T-cell (primary cell): ENCODE measurements around the gene MFSD1. TPM values are rescaled to one million over a fixed set of nuclear protein-coding genes. Genes with fewer than 3 reads are reported as not detected.

Experiments
- ATAC-seq, 4 experiments: fragments of 200-7000 bp in 3 of 4; fragments of 150-1000 bp in 1 of 4; cut with Tn5 transposase; replicated peaks in 1 of 4; 1 replicate in 3 of 4; 2 replicates in 1 of 4; pipeline ENCODE4 v1.10.0; 2021; ENCODE audit warnings: moderate library complexity in 3 of 4, mild to moderate bottlenecking in 2 of 4, moderate number of reproducible peaks in 1 of 4
- CTCF ChIA-PET, 2 donors: fragments of 300-600 bp; sonication (Branson Sonifier 250); formaldehyde crosslinking; loops; one replicate each; lab custom pipeline; 2022; ENCODE audit warnings: antibody characterized with exemption in 2 of 2; lab: Charles Lee
- POLR2A ChIA-PET, 2 donors: fragments of 300-600 bp; sonication (Branson Sonifier 250); formaldehyde crosslinking; loops; one replicate each; lab custom pipeline; 2022; ENCODE audit warnings: antibody characterized with exemption in 2 of 2; lab: Charles Lee
- DNase-seq, 35 experiments: peaks; one replicate each; pipeline versions ENCODE4 v3.0.0 to v3.0.0-alpha.2; 2013 to 2023
- H3K27ac ChIP-seq: one replicate; pipeline ENCODE4 v1.5.1; 2013; ENCODE audit warnings: low read length
- H3K27me3 ChIP-seq, 2 experiments: replicated peaks in 1 of 2; 1 replicate in 1 of 2; 2 replicates in 1 of 2; pipeline versions ENCODE4 v1.6.1 to v1.7.0; 2013; ENCODE audit warnings: low read length in 1 of 2, mixed read lengths in 1 of 2; ENCODE audit not compliant: control insufficient read depth in 2 of 2, insufficient read depth in 2 of 2; ENCODE audit errors: extremely low read depth in 1 of 2
- H3K36me3 ChIP-seq, 2 donors: 1 replicate in 1 of 2; 2 replicates in 1 of 2; pipeline versions ENCODE4 v1.6.1 to v1.7.0; 2013; ENCODE audit warnings: low read length in 1 of 2; ENCODE audit not compliant: control insufficient read depth in 2 of 2, insufficient read depth in 1 of 2; ENCODE audit errors: extremely low read depth in 1 of 2
- H3K4me1 ChIP-seq, 2 experiments: 1 replicate in 1 of 2; 2 replicates in 1 of 2; pipeline versions ENCODE4 v1.6.1 to v1.7.0; 2013; ENCODE audit warnings: low read length in 2 of 2, mixed read lengths in 1 of 2; ENCODE audit not compliant: insufficient read depth in 2 of 2, control insufficient read depth in 1 of 2; ENCODE audit errors: extremely low read depth in 1 of 2
- H3K4me3 ChIP-seq, 2 donors: 1 replicate in 1 of 2; 2 replicates in 1 of 2; pipeline versions ENCODE4 v1.5.1 to v1.7.0; 2013; ENCODE audit warnings: mild to moderate bottlenecking in 2 of 2, low read length in 1 of 2, moderate library complexity in 1 of 2; ENCODE audit not compliant: control insufficient read depth in 1 of 2; ENCODE audit errors: extremely low read depth in 1 of 2
- H3K9me3 ChIP-seq: 2 replicates; pipeline ENCODE4 v1.7.0; 2013
- H3K27ac Mint-ChIP-seq, 2 donors: one replicate each; pipeline ENCODE4 v1.8.0; 2020 to 2021; ENCODE audit warnings: mild to moderate bottlenecking in 2 of 2, mixed read lengths in 2 of 2
- H3K27me3 Mint-ChIP-seq, 2 donors: one replicate each; pipeline ENCODE4 v1.8.0; 2021 to 2022; ENCODE audit warnings: mixed read lengths in 2 of 2
- H3K36me3 Mint-ChIP-seq: one replicate; pipeline ENCODE4 v1.8.0; 2021; ENCODE audit warnings: mixed read lengths
- H3K4me1 Mint-ChIP-seq, 3 donors: one replicate each; pipeline ENCODE4 v1.8.0; 2020 to 2022; ENCODE audit warnings: mixed read lengths in 3 of 3, mild to moderate bottlenecking in 1 of 3
- H3K4me3 Mint-ChIP-seq, 3 donors: one replicate each; pipeline ENCODE4 v1.8.0; 2020 to 2022; ENCODE audit warnings: mild to moderate bottlenecking in 3 of 3, mixed read lengths in 3 of 3, moderate library complexity in 3 of 3
- H3K9me3 Mint-ChIP-seq, 3 donors: one replicate each; pipeline ENCODE4 v1.8.0; 2020 to 2022; ENCODE audit warnings: mixed read lengths in 3 of 3
- WGBS: methylation state at CpG from one replicate; pipeline ENCODE4 v1.1.5; 2013; ENCODE audit warnings: missing lambda C conversion rate; ENCODE audit not compliant: insufficient coverage; 5-methylcytosine and 5-hydroxymethylcytosine counted together
- total RNA-seq, 35 experiments: library from RNA in 6 of 35; stranded (reverse) in 6 of 35; fragments of 120-200 nt in 1 of 35; gene quantifications; one replicate each; pipeline versions ENCODE4 v1.2.1 to v1.2.4 and lab custom pipeline; 2013 to 2026

MFSD1 gene
- total RNA-seq, 5 donors from 2014 or later (not counting 1 experiment from before 2014, with no cell fraction given): 17.7 to 28.3 (median 25.5) TPM

DNA sequence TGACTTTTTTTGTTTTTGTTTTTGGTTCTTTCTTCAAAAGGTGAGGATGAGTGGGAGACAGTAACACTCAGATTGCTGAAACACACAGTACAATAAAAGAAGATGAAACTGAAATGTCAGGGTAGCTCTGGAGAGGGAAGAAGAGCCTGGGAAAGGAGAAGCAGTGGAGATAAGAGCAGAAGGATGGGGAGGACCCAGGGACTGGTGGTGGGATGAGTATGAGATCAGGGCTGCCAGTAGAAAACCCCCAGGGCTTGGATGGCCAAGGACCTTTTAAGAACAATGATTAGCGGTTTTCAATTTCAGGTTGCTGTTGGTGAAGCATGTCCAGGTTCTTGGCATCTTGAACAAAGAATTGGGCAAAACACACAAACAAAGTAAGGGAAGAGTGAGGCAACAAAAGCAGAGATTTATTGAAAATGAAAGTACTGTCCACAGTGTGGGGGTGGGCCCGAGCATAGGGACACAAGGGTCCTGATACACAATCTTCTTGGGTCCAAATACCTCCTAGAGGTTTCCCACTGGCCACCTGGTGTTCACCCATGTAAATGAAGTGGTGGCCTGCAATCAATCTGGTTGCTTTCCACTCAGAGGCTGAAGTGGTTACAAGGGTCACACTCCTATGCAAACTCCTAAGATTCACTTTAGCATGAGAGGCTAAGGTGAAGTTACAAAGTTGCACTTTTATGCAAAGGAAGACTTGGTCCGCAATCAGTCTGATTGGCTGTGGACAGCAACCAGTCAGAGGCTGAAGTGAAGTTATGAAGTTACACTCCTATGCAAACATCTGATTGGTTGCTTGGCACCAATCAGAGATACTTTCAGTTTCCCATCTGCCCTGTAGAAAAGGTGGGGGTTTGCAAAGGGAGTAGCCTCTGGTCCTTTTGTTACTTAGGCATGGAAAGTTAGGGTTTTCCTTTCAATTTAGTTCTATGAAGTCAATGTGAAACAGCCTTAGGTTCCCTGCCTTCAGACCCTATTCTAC lies 26.1 kb upstream of the MFSD1 start:
- POLR2A ChIA-PET: no interaction called here
- Mint-ChIP-seq H3K9me3 (no peaks in the 10 kb centered on the region), H3K27ac (peak overlapping the region in 1 of 2 donors; percentile 19), H3K4me3 (no peak overlapping the region), H3K4me1 (peaks cover 1 to 4% (median 3%) of the 10 kb centered on the region in 3 donors), H3K27me3 (no peaks in the 10 kb centered on the region), H3K36me3 (no peaks in the 10 kb centered on the region)
- Histone ChIP-seq H3K36me3 (no peaks in the 10 kb centered on the region), H3K4me1 (no peaks in the 10 kb centered on the region), H3K27me3 (no peaks in the 10 kb centered on the region), H3K9me3 (no peaks in the 10 kb centered on the region), H3K27ac (no peak overlapping the region), H3K4me3 (no peak overlapping the region)
- ATAC-seq: no peak
- 75% methylated on average over 2 of the region's 3 CpGs for WGBS
- CTCF ChIA-PET: no interaction called here
- no peak for DNase-seq

DNA sequence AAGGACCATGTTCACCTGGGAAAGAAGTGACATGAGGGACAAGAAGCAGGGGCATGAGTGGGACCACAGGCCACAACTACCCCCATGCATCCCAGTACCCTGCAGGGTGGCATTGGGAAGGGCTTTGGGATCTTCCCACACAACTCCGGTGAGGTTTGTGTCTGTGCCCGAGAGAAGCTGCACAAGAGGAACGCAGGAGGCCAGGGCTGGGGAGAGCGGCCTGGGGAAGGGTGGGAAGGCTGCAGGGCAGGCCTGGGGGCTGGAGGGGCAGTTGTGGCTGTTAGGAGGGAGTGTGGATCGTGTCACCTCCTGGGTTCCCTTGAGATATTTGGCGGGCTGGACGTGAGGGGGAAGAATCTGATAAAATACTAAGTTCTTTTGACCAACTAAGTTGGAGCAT lies 25.3 kb upstream of the MFSD1 start:
- no peak overlapping the region for H3K27ac ChIP-seq
- H3K4me3 ChIP-seq: no peak overlapping the region
- no peaks in the 10 kb centered on the region for H3K4me1 ChIP-seq
- Mint-ChIP-seq H3K9me3 (no peaks in the 10 kb centered on the region), H3K27me3 (no peaks in the 10 kb centered on the region), H3K27ac (no peak overlapping the region), H3K4me3 (no peak overlapping the region), H3K36me3 (no peaks in the 10 kb centered on the region), H3K4me1 (peaks cover 1 to 4% (median 3%) of the 10 kb centered on the region in 3 donors)
- ChIA-PET POLR2A (no interaction called here), CTCF (no interaction called here)
- no peaks in the 10 kb centered on the region for H3K9me3 ChIP-seq
- no peaks in the 10 kb centered on the region for H3K36me3 ChIP-seq
- no peak for DNase-seq
- WGBS: 88% methylated on average over 5 of the region's 7 CpGs
- no peak for ATAC-seq
- H3K27me3 ChIP-seq: no peaks in the 10 kb centered on the region

DNA sequence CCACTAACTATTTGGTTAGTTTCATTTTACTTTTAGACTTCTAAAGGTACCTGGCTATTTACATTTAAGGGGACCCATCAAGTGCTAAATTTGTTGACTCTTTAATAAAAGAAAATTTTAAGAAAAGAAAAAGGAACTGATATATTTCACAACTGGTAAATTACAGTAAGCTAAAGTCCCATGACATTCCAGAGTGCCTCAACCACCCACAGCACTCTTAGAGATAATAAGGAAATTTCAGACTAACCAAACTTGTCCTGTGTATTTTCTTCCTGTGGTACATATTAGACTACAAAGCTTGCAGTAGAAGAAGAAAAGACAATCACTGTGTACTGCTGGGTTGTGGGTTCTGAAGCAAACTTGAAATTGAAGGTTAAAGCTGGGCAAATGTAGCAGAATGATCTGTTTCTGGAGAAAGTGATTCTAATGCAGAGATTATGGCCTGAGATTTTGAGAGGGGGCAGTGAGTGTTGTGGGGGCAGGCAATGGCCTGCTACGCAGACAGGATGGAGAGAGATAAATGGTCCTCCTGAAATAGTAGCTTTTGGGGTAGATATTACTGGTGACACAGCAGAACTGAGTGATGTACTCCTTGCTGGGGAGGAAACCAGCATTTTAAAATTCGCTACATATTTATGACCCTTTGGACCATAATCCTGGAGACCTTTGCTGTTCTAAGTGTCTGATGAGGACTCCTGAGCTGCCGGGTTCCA lies 24.5 kb upstream of the MFSD1 start:
- H3K36me3 ChIP-seq: no peaks in the 10 kb centered on the region
- Mint-ChIP-seq H3K9me3 (no peaks in the 10 kb centered on the region), H3K4me1 (peaks cover 1 to 4% (median 3%) of the 10 kb centered on the region in 3 donors), H3K36me3 (no peaks in the 10 kb centered on the region), H3K27me3 (no peaks in the 10 kb centered on the region), H3K27ac (no peak overlapping the region), H3K4me3 (no peak overlapping the region)
- no peak overlapping the region for H3K4me3 ChIP-seq
- POLR2A ChIA-PET: interaction anchor here in 1 of 2 donors (0.6 kb wide), 1 partner anchor 369 kb away, joined by 3 read pairs; no protein-coding TSS in a partner anchor
- H3K27ac ChIP-seq: no peak overlapping the region
- no peaks in the 10 kb centered on the region for H3K9me3 ChIP-seq
- CTCF ChIA-PET: interaction anchor here in 1 of 2 donors (0.9 kb wide), 1 partner anchor 51 kb away, joined by 3 read pairs; no protein-coding TSS in a partner anchor
- WGBS: 57% methylated on average over 1 of the region's 3 CpGs
- no peaks in the 10 kb centered on the region for H3K4me1 ChIP-seq
- ATAC-seq (no peak), DNase-seq (no peak)
- H3K27me3 ChIP-seq: no peaks in the 10 kb centered on the region

DNA sequence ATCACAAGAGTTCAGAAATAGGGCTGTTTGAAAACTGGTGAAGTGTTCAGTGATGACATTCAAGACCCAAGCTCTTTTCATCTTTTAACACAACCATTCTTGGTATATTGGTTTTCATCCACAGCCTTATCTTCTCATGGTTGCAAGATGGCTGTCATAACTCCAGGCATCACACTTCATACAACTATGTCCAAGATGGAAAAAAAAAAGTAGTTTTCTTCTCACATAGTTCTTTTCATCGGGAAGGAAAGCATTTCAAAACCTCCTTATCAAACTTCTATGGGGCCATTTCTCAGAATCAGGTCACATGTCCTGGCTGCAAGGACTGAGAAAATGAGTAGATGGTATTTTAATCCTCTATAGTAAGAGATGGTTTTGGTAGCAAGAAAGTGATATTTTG lies 21.1 kb upstream of the MFSD1 start:
- Histone ChIP-seq H3K4me1 (no peaks in the 10 kb centered on the region), H3K27ac (no peak overlapping the region), H3K4me3 (no peak overlapping the region), H3K36me3 (no peaks in the 10 kb centered on the region), H3K27me3 (no peaks in the 10 kb centered on the region), H3K9me3 (no peaks in the 10 kb centered on the region)
- Mint-ChIP-seq H3K27ac (no peak overlapping the region), H3K27me3 (no peaks in the 10 kb centered on the region), H3K4me1 (no peaks in the 10 kb centered on the region), H3K4me3 (no peak overlapping the region), H3K9me3 (no peaks in the 10 kb centered on the region), H3K36me3 (no peaks in the 10 kb centered on the region)
- no peak for ATAC-seq
- WGBS: no CpG with 5 or more reads among the region's 1 CpG
- POLR2A ChIA-PET: interaction anchor here in 1 of 2 donors (0.7 to 0.9 kb wide), 2 partner anchors 94 to 652 kb away, joined by 3 read pairs; no protein-coding TSS in a partner anchor
- CTCF ChIA-PET: interaction anchor here in 1 of 2 donors (0.7 to 0.8 kb wide), 2 partner anchors 21 to 771 kb away, joined by 3 to 15 read pairs; no protein-coding TSS in a partner anchor
- no peak for DNase-seq

DNA sequence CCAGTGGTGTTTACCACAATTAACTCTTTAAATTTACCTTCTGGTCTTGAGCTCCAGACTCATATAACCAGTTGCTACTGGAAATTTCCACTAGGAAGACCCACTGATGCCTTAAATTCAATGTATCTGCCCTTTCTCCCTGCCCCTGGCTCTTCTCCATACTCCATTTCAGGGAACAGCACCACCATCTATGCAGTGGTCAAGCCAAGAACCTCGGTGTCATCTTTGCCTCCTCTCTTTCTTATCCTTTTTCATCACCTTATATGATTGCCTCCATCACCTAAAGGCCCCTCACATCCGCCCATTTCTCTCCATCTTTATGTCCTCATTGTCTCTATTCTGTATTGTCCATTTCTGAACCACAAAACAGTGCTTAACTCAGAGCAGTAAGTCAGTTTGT lies 20.7 kb upstream of the MFSD1 start:
- ATAC-seq (no peak), DNase-seq (no peak)
- Histone ChIP-seq H3K4me3 (no peak overlapping the region), H3K9me3 (no peaks in the 10 kb centered on the region), H3K27ac (no peak overlapping the region), H3K27me3 (no peaks in the 10 kb centered on the region), H3K4me1 (no peaks in the 10 kb centered on the region), H3K36me3 (no peaks in the 10 kb centered on the region)
- Mint-ChIP-seq H3K27ac (no peak overlapping the region), H3K36me3 (no peaks in the 10 kb centered on the region), H3K4me1 (no peaks in the 10 kb centered on the region), H3K9me3 (no peaks in the 10 kb centered on the region), H3K4me3 (no peak overlapping the region), H3K27me3 (no peaks in the 10 kb centered on the region)
- CTCF ChIA-PET: no interaction called here
- POLR2A ChIA-PET: interaction anchor here in 1 of 2 donors (0.7 to 0.9 kb wide), 2 partner anchors 95 to 651 kb away, joined by 3 read pairs; no protein-coding TSS in a partner anchor
- WGBS: 80% methylated on average over 1 of the region's 2 CpGs

DNA sequence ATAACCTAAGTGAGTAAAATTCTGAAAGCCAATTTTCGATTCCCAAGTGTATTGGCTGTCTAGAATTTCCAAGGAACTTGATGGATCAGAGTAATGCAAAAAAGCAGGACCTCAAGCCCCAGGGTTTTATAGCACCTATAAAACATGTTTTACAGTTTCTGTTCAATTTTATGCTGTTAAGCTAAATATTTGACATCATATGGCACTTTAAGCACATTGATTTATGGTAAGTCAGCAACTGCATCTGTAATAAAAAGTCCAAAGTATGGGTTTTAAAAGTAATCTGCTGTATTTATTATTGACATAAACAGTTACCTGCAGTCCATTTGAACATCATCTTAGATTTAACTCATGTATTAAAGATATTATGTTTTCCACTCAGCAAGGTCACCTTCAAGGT lies 20.0 kb upstream of the MFSD1 start:
- no peak overlapping the region for H3K27ac Mint-ChIP-seq
- ATAC-seq: no peak

More for the DNA sequence above, 20.0 kb upstream of the MFSD1 start:
- POLR2A ChIA-PET: no interaction called here
- WGBS: no CpG with 5 or more reads among the region's 1 CpG
- Mint-ChIP-seq H3K27me3 (no peaks in the 10 kb centered on the region), H3K36me3 (peaks cover 3% of the 10 kb centered on the region), H3K4me1 (no peaks in the 10 kb centered on the region), H3K9me3 (no peaks in the 10 kb centered on the region), H3K4me3 (no peak overlapping the region)
- Histone ChIP-seq H3K4me1 (no peaks in the 10 kb centered on the region), H3K36me3 (no peaks in the 10 kb centered on the region), H3K27me3 (no peaks in the 10 kb centered on the region), H3K4me3 (no peak overlapping the region), H3K9me3 (no peaks in the 10 kb centered on the region), H3K27ac (no peak overlapping the region)
- CTCF ChIA-PET: no interaction called here
- DNase-seq: no peak
